Measurements from ENCODE around the gene ACAD9. TPM values are rescaled to one million over a fixed set of nuclear protein-coding genes. Genes with fewer than 3 reads are reported as not detected.
A peak's percentile ranks its signal among the peaks of the same experiment; 100 is the strongest.
"Not testable (repeated sequence)": the region's sequence is repeated elsewhere in the genome, so short reads cannot be mapped to it uniquely, and the experiment has no call there.

The ACAD9 gene
- total RNA-seq (2014; rRNA removed; shearing (Covaris generic)): 47.1 and 61.0 TPM in 2 replicates
- polyA plus RNA-seq (2015; cell fraction: cytosol; rRNA removed): 40.8 and 42.8 TPM in 2 replicates
- 85.6 and 90.8 TPM in 2 replicates for polyA plus RNA-seq (2015; cell fraction: nucleus; rRNA removed)

- peak; percentile 98 for DNase-seq (ENCODE audit: low read depth)
Measured at GRCh38 chr3:128879125-128879969, at the start of gene ACAD9. Gene ACAD9, plus strand, starts transcription at chr3:128879620. Its CDS starts 72 bp downstream, at chr3:128879692.

GRCh38 chr3:128829925-128830625 is 49.3 kb upstream of the ACAD9 start:
- DNase-seq (ENCODE audit: low read depth): not testable (repeated sequence)

GRCh38 chr3:128830762-128831161 is 48.7 kb upstream of the ACAD9 start:
- DNase-seq (ENCODE audit: low read depth): not testable (repeated sequence)

- DNase-seq (ENCODE audit: low read depth): not testable (repeated sequence)
Measured at GRCh38 chr3:128832979-128833378, 46.4 kb upstream of the ACAD9 start.

GRCh38 chr3:128835096-128835495 is 44.3 kb upstream of the ACAD9 start:
- no peak for DNase-seq (ENCODE audit: low read depth)

- no peak for DNase-seq (ENCODE audit: low read depth)
Measured at GRCh38 chr3:128841926-128842920, 37.2 kb upstream of the ACAD9 start.

GRCh38 chr3:128844502-128844901 is 34.9 kb upstream of the ACAD9 start:
- no peak for DNase-seq (ENCODE audit: low read depth)

- DNase-seq (ENCODE audit: low read depth): no peak
Measured at GRCh38 chr3:128845119-128845777, 34.2 kb upstream of the ACAD9 start.

- DNase-seq (ENCODE audit: low read depth): no peak
Measured at GRCh38 chr3:128845778-128846485, 33.5 kb upstream of the ACAD9 start.

- DNase-seq (ENCODE audit: low read depth): no peak
Measured at GRCh38 chr3:128846486-128846891, 32.9 kb upstream of the ACAD9 start.

- DNase-seq (ENCODE audit: low read depth): no peak
Measured at GRCh38 chr3:128847666-128848370, 31.6 kb upstream of the ACAD9 start.

GRCh38 chr3:128848936-128849335 is 30.5 kb upstream of the ACAD9 start:
- no peak for DNase-seq (ENCODE audit: low read depth)

GRCh38 chr3:128849911-128850455 is 29.4 kb upstream of the ACAD9 start:
- DNase-seq (ENCODE audit: low read depth): no peak

GRCh38 chr3:128850544-128850943 is 28.9 kb upstream of the ACAD9 start:
- DNase-seq (ENCODE audit: low read depth): no peak

- DNase-seq (ENCODE audit: low read depth): no peak
Measured at GRCh38 chr3:128851601-128852000, 27.8 kb upstream of the ACAD9 start.

- no peak for DNase-seq (ENCODE audit: low read depth)
Measured at GRCh38 chr3:128853826-128854225, 25.6 kb upstream of the ACAD9 start.

GRCh38 chr3:128854475-128854874 is 24.9 kb upstream of the ACAD9 start:
- DNase-seq (ENCODE audit: low read depth): no peak

- DNase-seq (ENCODE audit: low read depth): no peak
Measured at GRCh38 chr3:128855569-128855968, 23.9 kb upstream of the ACAD9 start.

GRCh38 chr3:128858167-128858566 is 21.3 kb upstream of the ACAD9 start:
- DNase-seq (ENCODE audit: low read depth): no peak
